ENCODE data around the gene ATP2B3.

Gene ATP2B3

DNA sequence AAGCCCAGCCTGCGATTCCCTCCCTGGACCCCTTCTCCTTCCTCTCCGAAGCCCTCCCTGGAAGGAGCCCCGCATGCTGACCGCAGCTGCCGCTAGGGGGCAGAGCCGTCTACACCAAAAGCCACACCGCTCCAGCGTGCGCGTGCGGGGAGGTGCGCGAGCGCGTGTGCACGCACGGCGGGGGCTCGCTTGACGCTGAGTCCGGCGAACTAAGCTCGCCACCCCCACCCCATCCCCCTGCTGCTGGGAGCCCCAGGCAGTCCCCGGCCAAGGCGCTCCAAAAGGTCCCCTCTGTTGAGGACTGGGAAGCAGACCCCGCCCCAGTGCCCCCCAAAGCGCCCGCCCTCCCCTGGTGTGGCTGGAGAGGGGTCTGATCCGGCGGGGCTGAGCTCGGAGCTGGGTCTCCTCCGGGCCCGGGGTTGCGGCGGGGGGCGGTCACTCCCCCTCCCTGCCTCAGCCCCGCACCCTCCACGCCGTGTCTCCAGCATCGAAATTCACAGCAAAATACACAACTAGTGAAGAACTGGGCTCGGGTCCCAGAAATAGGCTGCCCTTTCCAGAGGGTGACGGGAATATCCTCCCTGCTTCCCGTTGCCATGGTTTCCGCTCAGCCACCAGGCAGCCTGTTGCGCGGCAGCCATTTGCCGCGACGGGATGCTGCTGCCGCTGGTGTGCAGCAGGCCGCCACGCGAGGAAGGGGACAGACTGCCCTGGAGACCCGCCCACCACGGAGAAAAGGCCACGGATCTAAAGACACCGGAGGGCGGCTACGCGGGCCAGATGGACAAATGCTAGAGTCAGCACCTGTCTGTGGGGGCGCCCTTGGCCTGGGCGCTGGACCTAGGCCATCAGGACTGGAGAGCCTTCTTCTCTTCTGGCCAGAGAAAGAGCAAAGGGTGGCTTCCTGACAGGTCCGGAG lies 92.7 kb downstream of the ATP2B3 start:
- DNase-seq (ENCODE audit: low read depth in 2 of 3, low spot score in 2 of 3): peak in 2 of 3 experiments; percentile 42 to 55

DNA sequence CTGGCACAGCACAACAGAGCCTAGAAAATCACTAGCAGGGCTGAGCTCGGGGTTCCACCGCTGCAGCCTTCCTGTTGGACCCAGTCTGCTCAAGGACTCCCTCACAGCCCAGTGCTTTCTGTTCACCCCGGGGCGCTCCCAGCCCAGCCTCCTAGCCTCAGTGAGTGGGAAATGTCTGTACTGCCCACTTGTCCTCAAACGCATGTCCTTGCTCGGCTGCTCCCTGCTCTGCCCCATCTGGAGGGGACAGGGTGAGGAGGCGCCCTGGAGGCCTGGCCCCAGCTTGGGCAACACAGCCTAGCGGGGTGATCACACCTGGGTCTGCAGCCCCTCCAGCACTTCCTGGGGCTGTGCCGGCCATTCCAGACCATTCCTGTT lies 93.4 kb downstream of the ATP2B3 start:
- no peak for DNase-seq (ENCODE audit: low read depth in 2 of 3, low spot score in 2 of 3)

DNA sequence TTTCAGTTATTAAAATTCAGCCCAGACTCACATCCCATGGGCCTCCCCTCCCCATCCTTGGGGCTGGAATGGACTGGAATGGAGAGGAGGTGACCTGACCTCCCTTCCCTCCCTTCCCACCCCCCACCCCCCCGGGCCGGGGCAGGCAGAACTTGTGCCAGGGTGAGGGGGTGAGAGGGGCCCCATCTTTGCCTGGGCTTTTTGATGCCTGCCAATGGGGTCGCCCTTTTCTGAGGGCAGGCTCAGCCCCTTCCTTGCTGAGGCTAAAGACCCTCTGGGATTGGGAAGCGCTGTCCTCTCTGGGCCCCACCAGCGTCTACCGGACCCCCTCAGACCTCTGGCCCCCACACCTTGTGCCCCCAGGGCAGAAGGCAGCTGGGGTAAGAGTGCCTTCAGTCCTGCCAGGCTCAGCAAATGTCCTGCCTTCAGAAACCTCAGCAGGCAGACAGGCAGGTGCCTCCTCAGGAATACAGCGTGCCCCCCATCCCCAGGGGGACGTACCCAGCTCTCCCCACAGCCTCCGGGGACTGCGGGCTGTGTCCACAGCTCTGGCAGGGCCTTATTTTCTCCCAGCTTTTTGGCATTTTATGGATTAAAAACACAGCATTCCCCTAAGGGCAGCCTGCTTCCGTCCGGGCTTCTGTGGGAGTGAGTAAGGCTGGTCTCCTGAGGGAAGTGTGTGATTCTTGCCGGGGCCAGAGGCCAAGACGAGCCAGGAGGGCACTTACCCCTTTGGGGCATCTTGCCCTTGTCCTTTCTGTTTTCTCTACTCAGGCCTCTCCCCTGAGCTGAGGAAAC lies 94.1 kb downstream of the ATP2B3 start:
- no peak for DNase-seq (ENCODE audit: low read depth in 2 of 3, low spot score in 2 of 3)

DNA sequence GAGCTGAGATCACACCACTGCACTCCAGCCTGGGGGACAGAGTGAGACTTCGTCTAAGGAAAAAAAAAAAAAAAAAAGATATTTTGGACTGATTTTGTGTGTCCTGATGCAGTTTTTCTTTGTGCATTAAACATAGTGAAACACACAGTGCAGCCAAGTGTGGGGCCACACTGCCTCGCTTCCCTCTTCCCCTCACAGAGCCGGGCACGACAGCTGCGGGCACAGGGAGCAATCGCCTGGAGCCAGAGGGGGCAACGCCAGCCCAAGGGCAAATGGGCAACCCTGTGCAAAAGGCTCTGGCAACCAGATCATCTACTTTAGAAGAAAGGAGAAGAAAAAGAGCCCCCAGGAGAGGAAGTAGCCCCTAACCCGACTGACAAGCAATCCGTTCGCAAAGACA lies 95.0 kb downstream of the ATP2B3 start:
- no peak for DNase-seq (ENCODE audit: low read depth in 2 of 3, low spot score in 2 of 3)

- no peak for DNase-seq (ENCODE audit: low read depth in 2 of 3, low spot score in 2 of 3)
Measured at GRCh38 chrX:153614818-153615217, 97.4 kb downstream of the ATP2B3 start.

GRCh38 chrX:153620576-153620975 lies 103.1 kb downstream of the ATP2B3 start:
- no peak for DNase-seq (ENCODE audit: low read depth in 2 of 3, low spot score in 2 of 3)

DNA sequence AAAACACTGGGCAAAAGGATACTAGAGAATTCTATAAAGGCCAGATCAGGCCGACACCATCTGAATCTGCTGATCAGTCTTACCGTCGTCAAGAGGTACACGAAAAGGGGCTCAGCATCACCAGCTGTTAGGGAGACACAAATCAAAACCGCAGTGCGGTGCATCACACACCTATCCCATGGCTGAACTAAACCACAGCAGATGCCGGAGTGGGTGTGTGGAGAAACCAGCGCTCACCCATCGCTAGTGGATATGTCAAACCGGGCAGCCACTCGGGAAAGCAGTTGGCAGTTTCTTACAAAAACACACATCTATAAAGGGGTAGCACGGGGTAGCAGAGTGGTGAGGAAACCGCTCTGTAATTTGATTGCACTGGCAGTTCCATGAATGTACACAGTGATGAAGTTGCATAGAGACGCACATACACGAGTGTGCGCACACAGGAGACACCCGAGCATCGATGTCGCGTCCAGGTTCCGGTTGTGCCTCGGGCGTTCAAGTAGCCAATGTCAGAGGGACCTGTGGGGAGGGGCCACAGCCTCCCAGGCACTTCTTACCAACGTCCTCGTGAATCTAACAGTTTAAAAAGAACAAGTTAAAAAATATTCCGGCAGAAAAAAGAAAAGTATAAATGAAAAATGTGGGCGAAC lies 104.6 kb downstream of the ATP2B3 start:
- DNase-seq (ENCODE audit: low read depth in 2 of 3, low spot score in 2 of 3): no peak

- DNase-seq (ENCODE audit: low read depth in 2 of 3, low spot score in 2 of 3): no peak
Measured at GRCh38 chrX:153622661-153623309, 105.3 kb downstream of the ATP2B3 start.

- no peak for DNase-seq (ENCODE audit: low read depth in 2 of 3, low spot score in 2 of 3)
Measured at GRCh38 chrX:153623310-153624029, 106.0 kb downstream of the ATP2B3 start.

GRCh38 chrX:153624196-153625091 lies 107.0 kb downstream of the ATP2B3 start:
- no peak for DNase-seq (ENCODE audit: low read depth in 2 of 3, low spot score in 2 of 3)

- no peak for DNase-seq (ENCODE audit: low read depth in 2 of 3, low spot score in 2 of 3)
Measured at GRCh38 chrX:153625271-153626024, 108.0 kb downstream of the ATP2B3 start.

- DNase-seq (ENCODE audit: low read depth in 2 of 3, low spot score in 2 of 3): no peak
Measured at GRCh38 chrX:153626025-153626633, 108.7 kb downstream of the ATP2B3 start.

DNA sequence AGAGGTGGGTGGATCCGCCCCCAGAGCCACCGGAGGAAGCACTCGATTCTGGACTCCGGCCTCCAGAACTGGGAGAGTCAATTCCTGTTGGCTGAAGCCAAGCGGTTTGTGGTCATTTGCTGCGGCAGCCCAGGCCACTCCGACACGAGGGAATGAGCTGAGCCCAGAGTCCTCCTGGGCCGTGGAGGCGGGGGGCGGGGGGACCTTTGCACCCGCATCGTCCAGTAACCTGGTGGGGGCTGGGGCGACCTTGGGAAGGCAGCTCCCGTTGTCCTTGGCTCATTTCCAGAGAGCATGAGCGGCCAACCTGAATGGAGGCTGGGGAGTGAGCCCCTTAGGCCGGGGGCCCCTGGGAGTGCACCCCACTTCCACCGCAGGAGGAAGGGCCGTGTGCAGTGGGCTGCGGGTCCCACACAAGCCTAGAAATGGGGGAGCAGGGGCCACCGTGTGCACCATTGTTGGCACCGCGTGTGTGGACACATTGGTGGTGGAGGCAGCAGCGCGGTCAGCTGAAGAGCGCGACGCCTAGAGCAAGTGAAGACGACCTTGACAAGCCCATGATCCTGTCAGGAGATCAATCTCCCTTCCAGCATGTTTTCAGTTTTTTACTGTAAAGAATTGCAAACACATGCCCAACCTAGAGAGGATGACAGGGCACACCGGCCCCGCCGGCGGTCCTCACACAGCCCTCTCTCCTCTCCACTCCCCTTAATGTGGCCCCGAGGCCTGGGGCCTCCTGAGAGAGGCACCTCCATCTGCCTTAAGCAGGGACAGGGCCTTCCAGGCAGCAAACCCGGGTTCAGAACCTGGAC lies 109.6 kb downstream of the ATP2B3 start:
- DNase-seq (ENCODE audit: low read depth in 2 of 3, low spot score in 2 of 3): no peak

- no peak for DNase-seq (ENCODE audit: low read depth in 2 of 3, low spot score in 2 of 3)
Measured at GRCh38 chrX:153627675-153628111, 110.3 kb downstream of the ATP2B3 start.

- no peak for DNase-seq (ENCODE audit: low read depth in 2 of 3, low spot score in 2 of 3)
Measured at GRCh38 chrX:153628129-153628528, 110.7 kb downstream of the ATP2B3 start.

- no peak for DNase-seq (ENCODE audit: low read depth in 2 of 3, low spot score in 2 of 3)
Measured at GRCh38 chrX:153628665-153629064, 111.2 kb downstream of the ATP2B3 start.

DNA sequence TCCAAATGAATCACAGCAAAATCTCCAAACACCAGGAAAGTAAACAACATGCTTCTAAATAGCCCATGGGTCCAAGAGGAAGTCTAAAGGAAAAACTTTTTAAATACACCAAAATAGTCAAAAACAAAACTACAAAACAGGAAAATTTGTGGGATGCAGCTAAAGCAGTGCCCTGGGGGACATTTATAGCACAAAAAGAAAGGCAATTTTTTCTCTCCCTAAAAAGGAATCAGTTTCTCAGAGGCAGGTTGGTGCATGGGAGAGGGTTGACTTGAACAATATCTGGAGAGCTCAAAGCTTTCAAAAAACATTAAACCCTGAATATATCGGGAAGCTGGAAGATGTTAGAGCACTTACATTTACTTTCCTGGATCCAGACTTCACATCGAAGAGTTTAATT lies 113.9 kb downstream of the ATP2B3 start:
- DNase-seq (ENCODE audit: low read depth in 2 of 3, low spot score in 2 of 3): no peak

Measured in activated CD8-positive, alpha-beta memory T cell treated with anti-CD3 and anti-CD28 coated beads for 48 hours (primary cell).